Caco-2 (cell line): ENCODE results near the gene EIF2B2. TPM values are rescaled to one million over a fixed set of nuclear protein-coding genes. Genes with fewer than 3 reads are reported as not detected.

ENCODE experiments used
- BruUV-seq: library from RNA; stranded (reverse); fragments of 400-500 nt; replicated peaks from 2 replicates; lab custom pipeline; 2021; lab: Mats Ljungman, UMichigan
- CTCF ChIA-PET: fragments of 300-600 bp; sonication (Branson Sonifier 250); formaldehyde crosslinking; loops from one replicate; lab custom pipeline; 2022; ENCODE audit warnings: antibody characterized with exemption; lab: Charles Lee
- POLR2A ChIA-PET: fragments of 300-600 bp; sonication (Branson Sonifier 250); formaldehyde crosslinking; loops from one replicate; lab custom pipeline; 2022; ENCODE audit warnings: antibody characterized with exemption; lab: Charles Lee
- DNase-seq, 2 experiments: peaks; one replicate each; pipeline versions ENCODE4 v3.0.0 to v3.0.0-alpha.2; 2020 to 2022
- H3K27me3 ChIP-seq: replicated peaks from 2 replicates; pipeline ENCODE4 v1.6.0; 2011; ENCODE audit warnings: low read length; ENCODE audit not compliant: control insufficient read depth, insufficient read depth
- H3K36me3 ChIP-seq: 2 replicates; pipeline ENCODE4 v1.5.1; 2011; ENCODE audit warnings: low read length; ENCODE audit not compliant: control insufficient read depth, insufficient read depth
- H3K4me1 ChIP-seq: fragments of 250-450 bp; sonication (Bioruptor Pico); 2 replicates; pipeline ENCODE4 v1.5.1; 2020; ENCODE audit warnings: mild to moderate bottlenecking
- H3K4me3 ChIP-seq: 2 replicates; pipeline ENCODE4 v1.5.1; 2011; ENCODE audit warnings: low read depth, mild to moderate bottlenecking, control low read depth, low read length
- H3K9me3 ChIP-seq: fragments of 250-450 bp; sonication (Bioruptor Pico); 2 replicates; pipeline ENCODE4 v1.5.1; 2020; ENCODE audit warnings: mild to moderate bottlenecking, moderate library complexity
- H3K27ac Mint-ChIP-seq: one replicate; pipeline ENCODE4 v1.8.0; 2022; ENCODE audit warnings: mixed read lengths; ENCODE audit not compliant: unreplicated experiment
- H3K27me3 Mint-ChIP-seq: one replicate; pipeline ENCODE4 v1.8.0; 2022; ENCODE audit warnings: mixed read lengths; ENCODE audit not compliant: insufficient read depth, unreplicated experiment
- H3K36me3 Mint-ChIP-seq: one replicate; pipeline ENCODE4 v1.8.0; 2022; ENCODE audit warnings: mild to moderate bottlenecking, mixed read lengths; ENCODE audit not compliant: insufficient read depth, unreplicated experiment
- H3K4me1 Mint-ChIP-seq: one replicate; pipeline ENCODE4 v1.8.0; 2022; ENCODE audit warnings: low read depth, mixed read lengths; ENCODE audit not compliant: unreplicated experiment
- H3K4me3 Mint-ChIP-seq: one replicate; pipeline ENCODE4 v1.8.0; 2022; ENCODE audit warnings: mild to moderate bottlenecking, moderate library complexity, mixed read lengths; ENCODE audit not compliant: unreplicated experiment
- H3K9me3 Mint-ChIP-seq: one replicate; pipeline ENCODE4 v1.8.0; 2022; ENCODE audit warnings: mixed read lengths; ENCODE audit not compliant: unreplicated experiment
- intact Hi-C: fragments of 100-400 bp; cut with micrococcal nuclease; formaldehyde crosslinking; loops from one replicate; pipeline ENCODE4 v1.10.0; 2022; ENCODE audit not compliant: unreplicated experiment
- total RNA-seq: library from RNA; stranded (reverse); gene quantifications from 2 replicates; pipeline ENCODE4 v1.2.3, GENCODE V29; 2022
- TF ChIP-seq, protein P1 (sequence below), 2 experiments: fragments of 200-600 bp in 1 of 2; IDR thresholded peaks; 1 replicate in 1 of 2; 2 replicates in 1 of 2; pipeline versions ENCODE4 v1.5.1 to v1.8.0; 2011 to 2022; ENCODE audit warnings: antibody characterized with exemption in 1 of 2, control low read depth in 1 of 2, inconsistent platforms in 1 of 2, low read depth in 1 of 2, low read length in 1 of 2, mild to moderate bottlenecking in 1 of 2, moderate library complexity in 1 of 2; ENCODE audit not compliant: insufficient read depth in 1 of 2, severe bottlenecking in 1 of 2, unreplicated experiment in 1 of 2

The EIF2B2 gene
- total RNA-seq, 1 experiment from 2014 or later = 54.4 TPM

DNA sequence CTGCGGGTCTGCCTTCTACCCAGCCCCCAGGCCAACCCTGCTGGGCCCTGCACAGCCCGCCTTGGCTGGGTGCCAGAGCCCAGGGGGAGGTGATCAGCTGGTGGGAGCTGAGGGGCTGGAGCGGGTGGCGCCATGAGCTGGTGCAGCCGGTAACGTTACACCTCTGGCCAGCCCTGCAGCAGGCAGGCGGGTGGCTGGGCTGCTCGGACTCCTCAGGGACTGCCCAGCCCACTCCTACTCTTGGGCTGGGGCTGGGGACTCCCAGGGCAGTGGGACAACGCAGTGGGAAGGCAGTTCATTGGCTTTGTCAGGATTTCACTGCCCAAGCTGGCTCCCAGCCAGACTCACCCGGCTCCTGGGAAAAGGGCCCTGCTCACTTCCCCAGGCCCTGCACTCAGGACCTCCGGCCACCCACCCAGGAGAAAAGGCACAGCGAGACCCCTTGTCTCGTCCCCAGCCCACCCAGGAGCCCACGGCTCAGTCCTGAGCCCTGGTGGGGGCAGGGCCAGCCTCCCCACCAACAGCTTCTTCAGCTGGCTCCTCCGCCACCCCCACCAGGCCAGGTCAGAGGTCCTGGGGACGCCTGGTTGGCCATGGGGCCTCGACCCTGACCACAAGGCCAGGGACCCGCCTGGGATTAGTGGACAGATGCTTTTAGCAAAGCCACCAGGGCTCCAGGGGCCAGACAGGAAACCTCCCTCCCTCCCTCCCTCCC is 48.3 kb upstream of the EIF2B2 start:
- BruUV-seq = no TSS peak

DNA sequence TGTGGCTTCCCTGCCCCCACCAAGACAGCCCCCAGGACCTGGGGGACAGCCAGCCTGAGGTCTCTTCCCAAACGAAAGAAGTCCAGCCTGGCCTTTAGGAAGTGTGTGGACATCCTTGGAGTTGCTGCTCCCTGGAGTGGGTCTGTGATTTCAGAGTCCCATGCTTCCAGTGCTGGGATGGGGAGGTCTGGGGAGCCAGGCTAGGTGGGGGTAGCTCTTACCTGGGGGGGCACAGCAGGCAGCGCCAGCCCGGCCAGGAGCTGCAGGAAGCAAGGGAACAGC is 47.8 kb upstream of the EIF2B2 start:
- CTCF ChIA-PET = interaction anchor here (0.6 to 1.0 kb wide), 3 partner anchors 9 to 16 kb away, joined by 3 to 4 read pairs (median 3); no protein-coding TSS in a partner anchor

More for the DNA sequence above, 48.3 kb upstream of the EIF2B2 start:
- no peaks in the 10 kb centered on the region for H3K27me3 Mint-ChIP-seq
- POLR2A ChIA-PET = no interaction called here
- CTCF ChIA-PET = interaction anchor here (0.6 kb wide), 1 partner anchor 76 kb away, joined by 5 read pairs; no protein-coding TSS in a partner anchor
- peaks cover 8% of the 10 kb centered on the region for H3K36me3 Mint-ChIP-seq
- intact Hi-C loops = loop anchor here (5.0 kb wide), 1 partner anchor 113 kb away; the partner anchor contains the start of gene ZC2HC1C
- no peak overlapping the region for H3K27ac Mint-ChIP-seq
- H3K27me3 ChIP-seq = no peaks in the 10 kb centered on the region
- peaks cover 17% of the 10 kb centered on the region for H3K4me1 Mint-ChIP-seq
- H3K4me3 ChIP-seq = peak overlapping the region; percentile 60
- peak overlapping the region; percentile 43 for H3K4me3 Mint-ChIP-seq
- TF ChIP-seq, protein P1, sequence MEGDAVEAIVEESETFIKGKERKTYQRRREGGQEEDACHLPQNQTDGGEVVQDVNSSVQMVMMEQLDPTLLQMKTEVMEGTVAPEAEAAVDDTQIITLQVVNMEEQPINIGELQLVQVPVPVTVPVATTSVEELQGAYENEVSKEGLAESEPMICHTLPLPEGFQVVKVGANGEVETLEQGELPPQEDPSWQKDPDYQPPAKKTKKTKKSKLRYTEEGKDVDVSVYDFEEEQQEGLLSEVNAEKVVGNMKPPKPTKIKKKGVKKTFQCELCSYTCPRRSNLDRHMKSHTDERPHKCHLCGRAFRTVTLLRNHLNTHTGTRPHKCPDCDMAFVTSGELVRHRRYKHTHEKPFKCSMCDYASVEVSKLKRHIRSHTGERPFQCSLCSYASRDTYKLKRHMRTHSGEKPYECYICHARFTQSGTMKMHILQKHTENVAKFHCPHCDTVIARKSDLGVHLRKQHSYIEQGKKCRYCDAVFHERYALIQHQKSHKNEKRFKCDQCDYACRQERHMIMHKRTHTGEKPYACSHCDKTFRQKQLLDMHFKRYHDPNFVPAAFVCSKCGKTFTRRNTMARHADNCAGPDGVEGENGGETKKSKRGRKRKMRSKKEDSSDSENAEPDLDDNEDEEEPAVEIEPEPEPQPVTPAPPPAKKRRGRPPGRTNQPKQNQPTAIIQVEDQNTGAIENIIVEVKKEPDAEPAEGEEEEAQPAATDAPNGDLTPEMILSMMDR (IDR thresholded peaks at IDR 0.05; ENCODE audit: insufficient read depth in 1 of 2, low read depth in 1 of 2, low read length in 1 of 2, severe bottlenecking in 1 of 2, unreplicated experiment in 1 of 2) = no peak
- DNase-seq = no peak
- peaks cover 50% of the 10 kb centered on the region for H3K4me1 ChIP-seq
- no peaks in the 10 kb centered on the region for H3K9me3 Mint-ChIP-seq
- no peaks in the 10 kb centered on the region for H3K9me3 ChIP-seq
- H3K36me3 ChIP-seq = no peaks in the 10 kb centered on the region

More for the DNA sequence above, 47.8 kb upstream of the EIF2B2 start:
- POLR2A ChIA-PET = interaction anchor here (0.6 to 1.0 kb wide), 6 partner anchors 19 to 118 kb away, joined by 3 to 6 read pairs (median 4); partner anchors contain the start of genes ACYP1, RPS6KL1 and ZC2HC1C
- Histone ChIP-seq H3K4me1 (peaks cover 45% of the 10 kb centered on the region), H3K36me3 (no peaks in the 10 kb centered on the region), H3K4me3 (peak overlapping the region; percentile 60), H3K9me3 (no peaks in the 10 kb centered on the region), H3K27me3 (no peaks in the 10 kb centered on the region)
- intact Hi-C loops = loop anchor here (1.0 to 5.0 kb wide), 3 partner anchors 19 to 112 kb away; partner anchors contain the start of genes EIF2B2 and ZC2HC1C
- BruUV-seq = no TSS peak
- no peak overlapping the region for H3K27ac Mint-ChIP-seq
- H3K27me3 Mint-ChIP-seq = no peaks in the 10 kb centered on the region
- peak overlapping the region; percentile 43 for H3K4me3 Mint-ChIP-seq
- H3K4me1 Mint-ChIP-seq = peaks cover 13% of the 10 kb centered on the region
- no peaks in the 10 kb centered on the region for H3K9me3 Mint-ChIP-seq
- H3K36me3 Mint-ChIP-seq = peaks cover 5% of the 10 kb centered on the region
- TF ChIP-seq, protein P1 (IDR thresholded peaks at IDR 0.05; ENCODE audit: insufficient read depth in 1 of 2, low read depth in 1 of 2, low read length in 1 of 2, severe bottlenecking in 1 of 2, unreplicated experiment in 1 of 2) = no peak
- no peak for DNase-seq
